Natural killer cell (primary cell): ENCODE data around the gene CDX1. TPM values are rescaled to one million over a fixed set of nuclear protein-coding genes. Genes with fewer than 3 reads are reported as not detected.

ENCODE experiments used
- ATAC-seq, 3 donors: fragments of 150-1000 bp in 2 of 3; fragments of 200-7000 bp in 1 of 3; cut with Tn5 transposase; 1 replicate in 1 of 3; 2 replicates in 2 of 3; pipeline ENCODE4 v1.10.0; 2021; ENCODE audit warnings: mild to moderate bottlenecking in 2 of 3, moderate library complexity in 2 of 3
- DNase-seq, 2 donors: peaks; one replicate each; pipeline versions ENCODE4 v3.0.0 to v3.0.0-alpha.2; 2013 to 2021; ENCODE audit warnings: mixed read lengths in 1 of 2
- H3K27ac ChIP-seq: one replicate; pipeline ENCODE4 v1.5.1; 2013; ENCODE audit warnings: mild to moderate bottlenecking, low read length
- H3K27me3 ChIP-seq: one replicate; pipeline ENCODE4 v1.6.1; 2013; ENCODE audit warnings: low read length; ENCODE audit not compliant: control insufficient read depth, insufficient read depth
- H3K36me3 ChIP-seq: one replicate; pipeline ENCODE4 v1.6.1; 2013; ENCODE audit warnings: low read length; ENCODE audit not compliant: control insufficient read depth, insufficient read depth
- H3K4me1 ChIP-seq: one replicate; pipeline ENCODE4 v1.6.1; 2013; ENCODE audit warnings: low read length; ENCODE audit not compliant: control insufficient read depth, insufficient read depth
- H3K4me3 ChIP-seq: one replicate; pipeline ENCODE4 v1.5.1; 2013; ENCODE audit warnings: low read length
- H3K9me3 ChIP-seq: one replicate; pipeline ENCODE4 v1.6.1; 2013; ENCODE audit warnings: low read length; ENCODE audit not compliant: control insufficient read depth, insufficient read depth
- H3K27ac Mint-ChIP-seq, 2 donors: one replicate each; pipeline ENCODE4 v1.8.0; 2022; ENCODE audit warnings: mild to moderate bottlenecking in 2 of 2, mixed read lengths in 2 of 2, moderate library complexity in 1 of 2
- H3K27me3 Mint-ChIP-seq, 2 donors: one replicate each; pipeline ENCODE4 v1.8.0; 2022; ENCODE audit warnings: low read depth in 2 of 2, mixed read lengths in 2 of 2
- H3K36me3 Mint-ChIP-seq: one replicate; pipeline ENCODE4 v1.8.0; 2022; ENCODE audit warnings: mixed read lengths
- H3K4me1 Mint-ChIP-seq, 2 donors: one replicate each; pipeline ENCODE4 v1.8.0; 2022; ENCODE audit warnings: mixed read lengths in 2 of 2
- H3K4me3 Mint-ChIP-seq: one replicate; pipeline ENCODE4 v1.8.0; 2022; ENCODE audit warnings: mild to moderate bottlenecking, moderate library complexity, mixed read lengths
- H3K9me3 Mint-ChIP-seq, 2 donors: one replicate each; pipeline ENCODE4 v1.8.0; 2022; ENCODE audit warnings: mixed read lengths in 2 of 2
- CTCF ChIP-seq: fragments of 200-600 bp; IDR thresholded peaks from one replicate; pipeline ENCODE4 v1.8.0; 2022; ENCODE audit warnings: antibody characterized with exemption
- WGBS: methylation state at CpG from one replicate; pipeline ENCODE4 v1.1.7; 2013; ENCODE audit warnings: missing lambda C conversion rate; ENCODE audit not compliant: insufficient coverage; 5-methylcytosine and 5-hydroxymethylcytosine counted together
- intact Hi-C: fragments of 100-400 bp; cut with micrococcal nuclease; formaldehyde crosslinking; loops from one replicate; pipeline ENCODE4 v1.14.2; 2022
- total RNA-seq, 4 donors: library from RNA; stranded (reverse); fragments of 120-200 nt in 1 of 4; gene quantifications; one replicate each; pipeline versions ENCODE4 v1.2.3 to v1.2.4, GENCODE V29; 2013 to 2022

The CDX1 gene
- total RNA-seq, 3 donors from 2014 or later (not counting 1 experiment from before 2014, with no cell fraction given): not detected

GRCh38 chr5:150149618-150150017 lies 17.0 kb upstream of the CDX1 start:
- DNase-seq: no peak
- H3K4me3 Mint-ChIP-seq: peak overlapping the region; percentile 85

GRCh38 chr5:150152636-150153462 lies 13.7 kb upstream of the CDX1 start:
- Mint-ChIP-seq H3K36me3 (no peaks in the 10 kb centered on the region), H3K4me3 (peak overlapping the region; percentile 42), H3K9me3 (no peaks in the 10 kb centered on the region), H3K4me1 (peaks cover 53 to 67% of the 10 kb centered on the region in 2 donors), H3K27ac (peak overlapping the region; percentile 45 to 93), H3K27me3 (peaks cover 0 to 9% of the 10 kb centered on the region in 2 donors)
- Histone ChIP-seq H3K27me3 (no peaks in the 10 kb centered on the region), H3K4me3 (no peak overlapping the region), H3K36me3 (no peaks in the 10 kb centered on the region), H3K4me1 (peaks cover 67% of the 10 kb centered on the region), H3K9me3 (no peaks in the 10 kb centered on the region), H3K27ac (no peak overlapping the region)
- TF ChIP-seq CTCF: no peak
- intact Hi-C loops: no loop called here
- no peak for DNase-seq
- WGBS: 88% methylated on average over 12 of the region's 12 CpGs
- ATAC-seq: no peak

More at GRCh38 chr5:150149618-150150017, 17.0 kb upstream of the CDX1 start:
- H3K9me3 Mint-ChIP-seq: no peaks in the 10 kb centered on the region
- Histone ChIP-seq H3K4me1 (peaks cover 55% of the 10 kb centered on the region), H3K27me3 (no peaks in the 10 kb centered on the region), H3K9me3 (no peaks in the 10 kb centered on the region), H3K4me3 (no peak overlapping the region), H3K27ac (peak overlapping the region; percentile 28), H3K36me3 (no peaks in the 10 kb centered on the region)
- no peak for TF ChIP-seq CTCF
- H3K4me1 Mint-ChIP-seq: peaks cover 58 to 68% of the 10 kb centered on the region in 2 donors
- ATAC-seq: peak; percentile 42 to 73 (median 56)
- intact Hi-C loops: no loop called here
- peak overlapping the region; percentile 67 to 76 for H3K27ac Mint-ChIP-seq
- no peaks in the 10 kb centered on the region for H3K36me3 Mint-ChIP-seq
- H3K27me3 Mint-ChIP-seq: no peaks in the 10 kb centered on the region

- DNase-seq: no peak
- Mint-ChIP-seq H3K27me3 (peaks cover 0 to 9% of the 10 kb centered on the region in 2 donors), H3K9me3 (no peaks in the 10 kb centered on the region), H3K27ac (peak overlapping the region; percentile 76 to 93), H3K4me1 (peaks cover 46 to 61% of the 10 kb centered on the region in 2 donors), H3K4me3 (peak overlapping the region; percentile 98), H3K36me3 (no peaks in the 10 kb centered on the region)
- H3K4me1 ChIP-seq: peaks cover 65% of the 10 kb centered on the region
- no peak for TF ChIP-seq CTCF
- no peaks in the 10 kb centered on the region for H3K36me3 ChIP-seq
- WGBS: 100% methylated on average over 2 of the region's 2 CpGs
- ATAC-seq: no peak
- no peak overlapping the region for H3K4me3 ChIP-seq
- intact Hi-C loops: no loop called here
- H3K27ac ChIP-seq: no peak overlapping the region
- no peaks in the 10 kb centered on the region for H3K27me3 ChIP-seq
- H3K9me3 ChIP-seq: no peaks in the 10 kb centered on the region
Measured at GRCh38 chr5:150153483-150153882, 13.1 kb upstream of the CDX1 start.
